PC-3 (cell line): ENCODE data around the gene ZMYND11.

ENCODE experiments used
- CTCF ChIP-seq: fragments of 300-600 bp; sonication (generic); conservative IDR thresholded peaks from 2 replicates; pipeline ENCODE4 v1.5.1; 2017; ENCODE audit warnings: antibody characterized with exemption, low read depth, mild to moderate bottlenecking, low read length
- EZH2 ChIP-seq: fragments of 300-600 bp; sonication (generic); IDR thresholded peaks from one replicate; pipeline ENCODE4 v1.6.1; 2017; ENCODE audit warnings: antibody characterized with exemption, mild to moderate bottlenecking, low read length; ENCODE audit not compliant: unreplicated experiment
- EZH2phosphoT487 ChIP-seq: fragments of 300-600 bp; sonication (generic); IDR thresholded peaks from 2 replicates; pipeline ENCODE4 v1.6.1; 2018; ENCODE audit warnings: mild to moderate bottlenecking, antibody characterized with exemption, low read length, borderline replicate concordance

- TF ChIP-seq CTCF (no peak), EZH2phosphoT487 (no peak), EZH2 (no peak)
These were observed 75.0 kb downstream of the ZMYND11 start for GRCh38 chr10:210297-210696.
